Dendritic cell treated with granulocyte-macrophage colony-stimulating factor and Interleukin-4, amounts not matched to agents 40 ng/mL and 50 ng/mL, for 4 days (primary cell): Measurements from ENCODE around the gene CCDC88B.

Experiments
- H3K27ac Mint-ChIP-seq: one replicate; pipeline ENCODE4 v1.8.0; 2022; ENCODE audit warnings: mild to moderate bottlenecking, mixed read lengths
- H3K27me3 Mint-ChIP-seq: one replicate; pipeline ENCODE4 v1.8.0; 2022; ENCODE audit warnings: mild to moderate bottlenecking, mixed read lengths
- H3K36me3 Mint-ChIP-seq: one replicate; pipeline ENCODE4 v1.8.0; 2022; ENCODE audit warnings: low read depth, mixed read lengths
- H3K4me1 Mint-ChIP-seq: one replicate; pipeline ENCODE4 v1.8.0; 2022; ENCODE audit warnings: low read depth, mixed read lengths
- H3K4me3 Mint-ChIP-seq: one replicate; pipeline ENCODE4 v1.8.0; 2022; ENCODE audit warnings: mild to moderate bottlenecking, moderate library complexity, mixed read lengths
- H3K9me3 Mint-ChIP-seq: one replicate; pipeline ENCODE4 v1.8.0; 2022; ENCODE audit warnings: mixed read lengths
- intact Hi-C: fragments of 100-400 bp; cut with micrococcal nuclease; formaldehyde crosslinking; loops from one replicate; pipeline ENCODE4 v1.15.0; 2022

Gene CCDC88B

DNA sequence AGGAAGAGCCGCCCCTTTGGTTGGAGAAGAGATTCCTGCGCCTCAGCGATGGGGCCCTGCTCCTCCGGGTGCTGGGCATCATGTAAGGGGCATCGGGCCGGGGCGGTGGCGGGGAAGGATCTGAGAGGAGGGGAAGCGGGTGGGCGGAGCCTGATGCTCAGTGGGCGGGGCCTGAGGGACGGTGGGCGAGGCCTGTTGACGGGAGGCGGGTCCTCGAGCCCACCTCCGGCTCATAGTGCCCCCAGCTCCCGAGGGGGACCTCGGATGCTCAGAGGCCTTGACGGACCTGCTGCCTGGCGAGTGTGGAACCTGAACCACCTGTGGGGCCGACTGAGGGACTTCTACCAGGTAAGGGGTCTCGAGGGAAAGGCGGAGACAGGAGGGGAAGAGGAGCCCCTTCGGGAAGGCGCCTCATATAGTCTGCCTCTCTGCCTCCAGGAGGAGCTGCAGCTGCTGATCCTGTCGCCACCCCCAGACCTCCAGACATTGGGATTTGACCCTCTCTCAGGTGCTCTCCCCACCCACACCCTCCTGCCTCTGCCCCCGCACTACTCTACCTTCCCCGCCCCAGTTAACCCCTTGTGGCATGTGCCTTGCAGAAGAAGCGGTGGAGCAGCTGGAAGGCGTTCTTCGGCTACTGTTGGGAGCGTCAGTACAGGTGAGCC, 799 bp downstream of the CCDC88B start:
- Mint-ChIP-seq H3K4me1 (peaks cover 69% of the 10 kb centered on the region), H3K27ac (peak overlapping the region; percentile 93), H3K36me3 (peaks cover 46% of the 10 kb centered on the region), H3K27me3 (no peaks in the 10 kb centered on the region), H3K9me3 (no peaks in the 10 kb centered on the region), H3K4me3 (peak overlapping the region; percentile 80)
- intact Hi-C loops, result loop anchor here (5.0 kb wide), 1 partner anchor 34 kb away; the partner anchor contains the start of gene ESRRA

GRCh38 chr11:64341429-64341828, 1.4 kb downstream of the CCDC88B start:
- H3K9me3 Mint-ChIP-seq, result no peaks in the 10 kb centered on the region

GRCh38 chr11:64341851-64342791, 2.1 kb downstream of the CCDC88B start:
- peaks cover 59% of the 10 kb centered on the region for H3K36me3 Mint-ChIP-seq

More at GRCh38 chr11:64341429-64341828, 1.4 kb downstream of the CCDC88B start:
- peaks cover 52% of the 10 kb centered on the region for H3K36me3 Mint-ChIP-seq
- intact Hi-C loops, result loop anchor here (5.0 kb wide), 1 partner anchor 34 kb away; the partner anchor contains the start of gene ESRRA
- no peaks in the 10 kb centered on the region for H3K27me3 Mint-ChIP-seq
- H3K4me1 Mint-ChIP-seq, result peaks cover 74% of the 10 kb centered on the region
- H3K27ac Mint-ChIP-seq, result peak overlapping the region; percentile 48
- H3K4me3 Mint-ChIP-seq, result peak overlapping the region; percentile 80

GRCh38 chr11:64342869-64343745, 3.1 kb downstream of the CCDC88B start:
- intact Hi-C loops, result loop anchor here (5.0 kb wide), 1 partner anchor 36 kb away; the partner anchor contains the start of gene ESRRA
- Mint-ChIP-seq H3K9me3 (no peaks in the 10 kb centered on the region), H3K27ac (no peak overlapping the region), H3K4me1 (peaks cover 84% of the 10 kb centered on the region), H3K27me3 (no peaks in the 10 kb centered on the region), H3K4me3 (no peak overlapping the region), H3K36me3 (peaks cover 67% of the 10 kb centered on the region)

More at GRCh38 chr11:64341851-64342791, 2.1 kb downstream of the CCDC88B start:
- Mint-ChIP-seq H3K4me3 (peak overlapping the region; percentile 57), H3K27ac (peak overlapping the region; percentile 48), H3K27me3 (no peaks in the 10 kb centered on the region), H3K4me1 (peaks cover 80% of the 10 kb centered on the region), H3K9me3 (no peaks in the 10 kb centered on the region)
- intact Hi-C loops, result loop anchor here (5.0 kb wide), 1 partner anchor 35 kb away; the partner anchor contains the start of gene ESRRA

DNA sequence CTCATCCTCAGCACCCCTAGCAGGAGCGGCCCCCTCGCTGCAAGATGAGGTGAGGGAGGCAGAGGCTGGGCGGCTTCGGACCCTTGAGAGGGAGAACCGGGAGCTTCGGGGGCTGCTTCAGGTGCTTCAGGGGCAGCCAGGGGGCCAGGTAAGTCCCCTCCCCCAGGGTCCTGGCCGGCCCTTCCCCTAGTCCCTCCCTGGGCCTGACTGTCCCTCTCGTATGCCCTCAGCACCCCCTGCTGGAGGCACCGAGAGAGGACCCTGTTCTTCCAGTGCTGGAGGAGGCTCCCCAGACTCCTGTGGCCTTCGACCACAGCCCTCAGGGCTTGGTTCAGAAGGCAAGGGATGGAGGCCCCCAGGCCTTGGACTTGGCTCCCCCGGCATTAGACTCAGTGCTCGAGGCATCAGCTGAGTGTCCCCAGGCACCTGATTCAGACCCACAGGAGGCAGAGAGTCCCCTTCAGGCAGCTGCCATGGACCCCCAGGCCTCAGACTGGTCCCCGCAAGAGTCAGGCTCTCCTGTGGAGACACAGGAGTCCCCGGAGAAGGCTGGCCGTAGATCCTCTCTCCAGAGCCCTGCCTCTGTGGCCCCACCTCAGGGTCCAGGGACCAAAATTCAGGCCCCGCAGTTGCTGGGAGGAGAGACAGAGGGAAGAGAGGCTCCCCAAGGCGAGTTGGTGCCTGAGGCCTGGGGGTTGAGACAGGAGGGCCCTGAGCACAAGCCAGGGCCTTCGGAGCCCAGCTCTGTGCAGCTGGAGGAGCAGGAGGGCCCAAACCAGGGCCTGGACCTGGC, 4.0 kb downstream of the CCDC88B start:
- H3K36me3 Mint-ChIP-seq, result peaks cover 72% of the 10 kb centered on the region
- H3K9me3 Mint-ChIP-seq, result no peaks in the 10 kb centered on the region
- H3K27ac Mint-ChIP-seq, result no peak overlapping the region
- no peaks in the 10 kb centered on the region for H3K27me3 Mint-ChIP-seq
- intact Hi-C loops, result loop anchor here (5.0 kb wide), 1 partner anchor 37 kb away; the partner anchor contains the start of gene ESRRA
- no peak overlapping the region for H3K4me3 Mint-ChIP-seq
- peaks cover 78% of the 10 kb centered on the region for H3K4me1 Mint-ChIP-seq

DNA sequence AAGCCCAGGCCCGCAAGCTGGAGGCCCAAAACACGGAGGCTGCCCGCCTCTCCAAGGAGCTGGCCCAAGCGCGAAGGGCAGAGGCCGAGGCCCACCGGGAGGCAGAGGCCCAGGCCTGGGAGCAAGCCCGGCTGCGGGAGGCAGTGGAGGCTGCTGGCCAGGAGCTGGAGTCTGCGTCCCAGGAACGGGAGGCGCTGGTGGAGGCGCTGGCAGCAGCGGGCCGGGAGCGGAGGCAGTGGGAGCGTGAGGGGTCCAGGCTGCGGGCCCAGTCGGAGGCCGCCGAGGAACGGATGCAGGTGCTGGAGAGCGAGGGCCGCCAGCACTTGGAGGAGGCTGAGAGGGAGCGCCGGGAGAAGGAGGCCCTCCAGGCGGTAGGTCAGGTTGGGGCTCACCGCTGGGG, 4.8 kb downstream of the CCDC88B start:
- Mint-ChIP-seq H3K27me3 (no peaks in the 10 kb centered on the region), H3K9me3 (no peaks in the 10 kb centered on the region), H3K27ac (no peak overlapping the region), H3K36me3 (peaks cover 80% of the 10 kb centered on the region), H3K4me3 (no peak overlapping the region), H3K4me1 (peaks cover 69% of the 10 kb centered on the region)
- intact Hi-C loops, result loop anchor here (5.0 kb wide), 1 partner anchor 37 kb away; the partner anchor contains the start of gene ESRRA

GRCh38 chr11:64347193-64347867, 7.3 kb downstream of the CCDC88B start:
- Mint-ChIP-seq H3K27ac (no peak overlapping the region), H3K4me1 (peaks cover 44% of the 10 kb centered on the region), H3K36me3 (peaks cover 94% of the 10 kb centered on the region), H3K27me3 (no peaks in the 10 kb centered on the region), H3K9me3 (no peaks in the 10 kb centered on the region), H3K4me3 (no peak overlapping the region)
- intact Hi-C loops, result no loop called here

DNA sequence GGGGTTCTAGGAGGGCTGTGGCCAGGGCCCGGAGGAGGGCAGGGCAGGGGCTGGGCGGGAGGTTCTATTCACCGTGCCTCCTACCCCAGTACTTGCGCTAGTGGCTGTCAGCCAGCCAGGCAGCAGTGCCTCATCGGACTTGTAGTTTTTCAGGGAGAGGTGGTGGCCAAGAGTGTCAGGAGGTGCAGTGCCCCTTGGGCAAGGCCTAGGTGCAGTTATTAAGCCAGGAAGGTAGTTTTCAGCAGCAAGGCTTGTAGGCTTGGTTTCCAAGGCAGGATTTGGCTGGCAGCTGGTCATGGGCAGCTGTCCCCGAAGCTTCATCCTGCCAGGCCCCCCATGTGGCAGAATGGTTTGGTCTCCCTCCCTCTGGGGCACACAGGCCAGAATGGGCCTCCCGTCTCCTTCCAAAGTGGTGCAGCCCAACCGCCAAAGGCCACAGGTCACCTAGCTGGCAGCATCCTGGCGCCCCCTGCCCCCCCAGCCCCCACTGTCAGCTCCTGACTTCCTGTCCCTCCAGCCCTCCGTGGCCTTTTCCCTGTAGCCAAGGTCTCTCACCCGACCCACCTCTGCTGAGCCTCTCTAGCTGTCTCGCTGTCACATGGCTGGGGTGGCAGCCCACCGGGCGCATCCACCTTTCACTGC, 8.5 kb downstream of the CCDC88B start:
- Mint-ChIP-seq H3K36me3 (peaks cover 94% of the 10 kb centered on the region), H3K27ac (no peak overlapping the region), H3K27me3 (no peaks in the 10 kb centered on the region), H3K4me1 (peaks cover 32% of the 10 kb centered on the region), H3K4me3 (no peak overlapping the region), H3K9me3 (no peaks in the 10 kb centered on the region)
- intact Hi-C loops, result no loop called here

DNA sequence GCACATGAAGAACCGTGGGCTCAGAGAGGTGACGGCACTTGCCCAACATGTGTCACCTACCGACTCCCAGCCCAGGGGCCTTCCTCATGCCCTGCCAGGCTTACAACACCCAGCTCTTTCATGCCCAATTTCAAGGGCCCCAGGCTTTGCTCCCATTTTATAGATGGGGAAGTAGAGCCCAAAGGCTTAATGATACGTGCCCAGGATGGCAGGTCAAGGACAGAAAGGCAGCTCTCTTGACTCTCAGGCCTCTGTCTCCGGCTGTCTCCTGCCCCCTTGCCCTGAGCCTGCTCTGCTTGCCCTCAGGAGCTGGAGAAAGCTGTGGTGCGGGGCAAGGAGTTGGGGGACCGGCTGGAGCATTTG, 9.0 kb downstream of the CCDC88B start:
- Mint-ChIP-seq H3K4me1 (peaks cover 32% of the 10 kb centered on the region), H3K27me3 (no peaks in the 10 kb centered on the region), H3K27ac (no peak overlapping the region), H3K4me3 (no peak overlapping the region), H3K9me3 (no peaks in the 10 kb centered on the region), H3K36me3 (peaks cover 94% of the 10 kb centered on the region)
- intact Hi-C loops, result no loop called here

GRCh38 chr11:64349404-64349803, 9.4 kb downstream of the CCDC88B start:
- Mint-ChIP-seq H3K4me3 (no peak overlapping the region), H3K27ac (no peak overlapping the region), H3K9me3 (no peaks in the 10 kb centered on the region), H3K27me3 (no peaks in the 10 kb centered on the region), H3K4me1 (peaks cover 29% of the 10 kb centered on the region), H3K36me3 (peaks cover 94% of the 10 kb centered on the region)
- intact Hi-C loops, result no loop called here

DNA sequence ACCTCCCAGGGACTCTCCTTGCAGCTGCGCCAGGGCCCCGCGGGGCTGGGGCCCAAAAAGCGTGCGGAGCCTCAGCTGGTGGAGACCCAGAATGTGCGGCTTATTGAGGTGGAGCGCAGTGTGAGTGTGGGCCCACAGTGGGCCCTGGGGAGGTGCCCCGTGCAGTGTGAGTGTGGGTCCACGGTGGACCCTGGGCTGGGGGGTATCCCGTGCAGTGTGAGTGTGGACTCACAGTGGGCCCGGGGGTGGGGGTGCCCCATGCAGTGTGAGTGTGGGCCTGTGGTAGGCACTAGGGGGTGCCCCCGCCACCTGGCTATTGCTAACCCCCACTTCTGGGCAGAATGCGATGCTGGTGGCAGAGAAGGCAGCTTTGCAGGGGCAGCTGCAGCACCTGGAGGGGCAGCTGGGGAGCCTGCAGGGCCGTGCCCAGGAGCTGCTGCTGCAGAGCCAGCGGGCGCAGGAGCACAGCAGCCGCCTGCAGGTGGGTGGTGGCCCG, 11.2 kb downstream of the CCDC88B start:
- Mint-ChIP-seq H3K36me3 (peaks cover 76% of the 10 kb centered on the region), H3K27me3 (no peaks in the 10 kb centered on the region), H3K4me1 (peaks cover 22% of the 10 kb centered on the region), H3K9me3 (no peaks in the 10 kb centered on the region), H3K27ac (no peak overlapping the region), H3K4me3 (no peak overlapping the region)
- intact Hi-C loops, result loop anchor here (10.0 kb wide), 1 partner anchor 304 kb away; no protein-coding TSS in a partner anchor
